HG03439 (cell line): Measurements from ENCODE around the gene KDM8.
"Not testable (repeated sequence)": the region's sequence is repeated elsewhere in the genome, so short reads cannot be mapped to it uniquely, and the experiment has no call there.

Source experiments
- ATAC-seq: cut with Tn5 transposase; IDR thresholded peaks from one replicate; pipeline ENCODE4 v1.9.1; 2021; ENCODE audit warnings: mild to moderate bottlenecking, moderate library complexity; ENCODE audit not compliant: unreplicated experiment

The KDM8 gene

DNA sequence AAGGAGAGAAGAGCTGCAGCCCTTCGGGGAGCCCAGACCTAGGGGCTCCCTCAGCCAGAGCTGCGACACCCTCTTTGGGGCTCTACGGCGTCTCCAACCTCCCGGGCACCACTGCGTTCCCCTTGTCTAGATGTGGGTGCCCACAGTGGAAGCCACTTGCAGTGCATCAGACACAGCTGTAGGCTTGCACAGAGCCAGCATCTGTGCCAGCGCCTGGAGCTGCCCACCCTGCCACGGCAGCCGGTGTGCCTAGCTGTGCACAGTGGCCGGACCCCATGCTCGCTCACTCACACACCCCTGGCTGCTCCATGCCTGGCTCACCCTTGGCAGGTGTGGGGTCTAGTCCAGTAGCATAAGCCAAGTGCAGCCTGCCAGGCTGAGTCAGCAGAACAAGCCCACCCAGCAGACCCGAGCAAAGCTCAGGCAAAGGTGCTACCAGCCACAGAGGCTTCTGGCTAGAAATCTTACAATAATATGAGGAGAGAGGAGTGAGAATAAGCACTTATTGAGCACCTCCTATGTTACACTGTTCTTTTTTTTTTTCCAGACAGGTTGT, 12.9 kb upstream of the KDM8 start:
- no peak for ATAC-seq

DNA sequence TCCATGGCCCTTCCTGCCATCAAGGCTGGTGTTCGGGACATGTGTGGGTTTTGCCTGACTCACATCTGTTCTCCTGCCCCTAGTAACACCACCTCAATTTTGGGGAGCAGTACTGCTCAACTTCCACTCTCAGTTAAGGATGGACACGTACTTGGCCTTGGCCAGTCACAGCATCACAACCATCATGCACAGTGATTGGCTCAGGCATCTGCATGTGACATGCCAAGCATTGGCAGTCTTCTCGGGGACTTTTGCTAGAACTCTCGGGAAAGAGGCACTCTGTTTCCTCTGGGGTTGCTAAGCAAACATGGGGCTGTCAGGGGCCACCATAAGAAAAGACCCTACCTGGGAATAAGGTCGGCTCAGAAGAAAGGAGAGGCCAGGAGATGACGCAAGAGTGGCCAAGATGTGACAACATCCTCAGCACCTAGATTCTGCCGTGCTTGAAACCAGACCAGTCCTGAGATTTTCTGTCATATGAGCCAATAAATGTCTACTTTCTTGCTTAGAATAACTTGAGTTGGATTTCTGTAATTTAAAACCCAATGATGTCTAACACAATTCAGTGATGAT, 11.9 kb upstream of the KDM8 start:
- ATAC-seq = no peak

DNA sequence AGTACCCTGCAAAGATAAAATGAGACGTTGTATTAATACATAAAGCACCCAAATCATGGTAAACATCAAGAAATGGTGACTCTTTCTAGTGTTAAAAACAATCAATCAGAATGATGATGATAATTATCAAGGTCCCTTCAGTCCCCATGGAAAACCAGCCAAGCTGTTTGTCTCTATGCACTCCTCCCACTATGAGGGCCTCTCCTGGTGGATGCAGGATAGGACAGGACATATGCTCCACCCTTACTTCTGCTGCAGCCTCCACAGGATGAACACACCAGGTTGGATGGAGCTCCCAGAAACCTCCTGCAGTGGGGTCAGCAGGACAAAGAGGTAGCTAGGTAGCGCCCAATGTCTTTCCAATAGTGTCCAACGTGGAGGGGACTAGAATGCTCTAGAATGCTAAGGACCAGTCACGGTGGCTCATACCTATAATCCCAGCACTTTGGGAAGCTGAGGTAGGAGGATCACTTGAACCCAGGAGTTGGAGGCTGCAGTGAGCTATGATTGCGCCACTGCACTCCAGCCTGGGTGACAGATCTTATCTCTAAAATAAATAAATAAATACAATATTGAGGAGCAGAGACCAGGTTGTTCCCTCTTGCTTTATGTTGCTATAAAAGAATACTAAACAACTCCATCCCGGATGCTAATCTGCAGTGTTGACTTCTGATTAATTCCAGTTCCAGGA, 9.9 kb upstream of the KDM8 start:
- no peak for ATAC-seq

DNA sequence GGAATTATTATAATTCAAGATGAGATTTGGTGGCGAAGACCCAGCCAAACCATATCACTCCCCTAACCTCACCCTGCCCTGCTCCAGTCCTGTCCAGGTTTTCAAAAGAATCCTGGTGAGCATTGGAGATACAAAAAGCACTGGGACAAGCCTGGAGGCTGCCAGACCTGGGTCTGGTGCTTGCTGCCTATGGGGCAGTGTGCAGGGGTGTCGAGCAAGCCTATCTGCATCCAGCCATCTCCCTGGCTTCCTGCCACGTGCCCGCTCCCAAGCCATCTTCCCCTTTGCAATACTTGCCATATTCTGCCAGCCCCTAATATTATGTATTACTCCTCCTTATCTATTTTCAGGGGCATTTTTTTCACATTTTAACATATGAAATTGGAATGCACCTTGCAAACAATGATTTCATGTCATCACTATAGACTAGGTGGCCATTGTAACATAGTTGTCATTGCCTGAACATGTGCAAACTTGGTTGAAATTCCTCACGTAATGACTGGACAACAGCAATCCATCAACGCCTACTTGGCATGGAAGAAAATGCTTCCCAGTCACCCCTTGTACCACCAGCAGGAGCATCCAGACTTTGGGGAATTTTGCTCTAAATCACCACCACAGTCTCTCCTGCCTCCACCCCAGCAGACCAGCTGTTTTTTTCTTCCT, 8.1 kb upstream of the KDM8 start:
- no peak for ATAC-seq

DNA sequence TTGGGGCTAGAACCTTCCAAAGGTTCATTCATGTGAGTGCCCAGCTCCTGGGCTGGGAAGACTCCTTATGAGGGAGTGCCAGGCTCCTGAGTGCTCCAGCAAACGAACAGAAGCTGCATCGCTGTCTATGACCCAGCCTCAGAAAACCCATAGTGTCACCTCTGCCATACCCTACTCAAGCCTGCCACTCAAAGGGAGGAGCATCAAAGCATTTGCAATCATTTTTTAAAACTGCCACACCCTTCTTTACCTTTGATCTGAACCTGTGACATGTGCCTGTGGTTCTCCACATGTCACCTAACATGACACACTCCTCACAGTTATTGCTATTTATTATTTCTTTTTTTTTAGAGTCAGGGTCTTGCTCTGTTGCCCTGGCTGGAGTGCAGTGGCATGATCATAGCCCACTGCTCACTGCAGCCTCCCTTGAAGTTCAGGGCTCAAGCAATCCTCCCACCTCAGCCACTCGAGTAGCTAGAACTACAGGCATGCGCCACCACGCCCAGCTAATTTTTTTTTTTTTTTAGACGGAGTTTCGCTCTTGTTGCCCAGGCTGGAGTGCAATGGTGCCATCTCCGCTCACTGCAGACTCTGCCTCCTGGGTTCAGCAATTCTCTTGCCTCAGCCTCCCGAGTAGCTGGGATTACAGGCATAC, 7.3 kb upstream of the KDM8 start:
- ATAC-seq = no peak

DNA sequence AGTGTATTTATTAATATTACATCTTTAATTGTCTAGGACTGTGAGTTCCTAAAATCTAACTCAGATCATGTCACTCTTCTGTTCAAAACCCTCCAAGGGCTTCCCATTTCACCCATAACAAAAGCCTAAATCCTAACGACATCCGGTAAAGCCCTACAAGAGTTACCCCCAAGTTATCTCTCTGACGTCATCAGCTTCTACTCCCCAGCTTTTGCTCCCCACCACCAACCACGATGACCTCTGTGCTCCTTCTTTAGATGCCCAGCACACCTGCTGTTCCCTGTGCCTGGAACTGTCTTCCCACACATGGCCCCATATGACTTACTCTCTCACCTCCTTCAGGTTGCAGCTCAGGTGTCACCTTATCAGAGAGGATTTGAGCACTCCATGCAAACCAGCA, 6.3 kb upstream of the KDM8 start:
- ATAC-seq = no peak

DNA sequence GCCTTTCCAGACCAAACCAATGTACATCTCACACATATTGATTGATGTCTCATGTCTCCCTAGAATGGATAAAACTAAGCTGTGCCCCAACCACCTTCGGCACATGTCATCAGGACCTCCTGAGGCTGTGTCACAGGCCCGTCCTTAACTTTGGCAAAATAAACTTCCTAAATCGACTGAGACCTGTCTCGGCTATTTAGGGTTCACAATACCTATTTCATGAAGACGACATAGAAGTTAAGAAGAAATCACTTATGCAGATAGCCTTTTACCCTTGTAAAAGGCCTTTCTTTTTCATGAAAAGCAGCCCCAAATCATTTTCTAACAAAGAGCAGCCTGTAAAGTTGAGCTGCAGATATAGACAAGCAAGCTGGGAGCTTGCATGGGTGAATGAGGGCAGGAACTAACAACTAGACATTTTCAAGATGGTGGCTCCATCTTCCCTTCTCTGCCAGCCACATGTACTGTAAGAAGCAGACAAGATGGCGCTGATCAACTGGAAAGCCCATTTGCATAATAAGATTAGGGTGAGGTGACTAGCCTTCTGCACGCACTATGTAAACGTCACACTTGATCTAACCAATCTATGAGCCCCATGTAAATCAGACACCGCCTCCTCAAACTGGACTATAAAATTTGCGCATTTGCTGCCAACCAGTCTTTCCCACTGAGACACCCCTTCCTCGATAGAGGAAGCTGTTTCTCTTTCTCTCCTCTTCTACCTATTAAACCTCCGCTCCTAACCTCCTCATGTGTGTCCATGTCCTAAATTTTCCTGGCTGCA, 4.7 kb upstream of the KDM8 start:
- ATAC-seq = no peak

DNA sequence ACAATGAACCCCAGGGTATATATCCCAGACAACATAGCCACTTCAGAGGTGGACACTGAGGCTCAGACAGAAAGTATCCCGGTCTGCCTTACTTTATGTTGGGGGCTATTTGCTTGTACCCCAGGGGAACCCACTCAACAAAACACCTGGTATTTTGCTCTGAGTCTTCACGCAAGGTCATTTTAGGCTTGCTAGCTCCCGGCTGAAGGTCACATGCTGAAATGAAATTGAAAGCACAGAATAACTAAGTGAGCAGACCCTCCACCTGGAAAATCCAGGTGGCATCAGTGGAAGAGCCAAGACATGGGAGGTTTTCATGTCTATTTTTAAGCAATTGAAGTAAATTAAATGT, 4.1 kb upstream of the KDM8 start:
- ATAC-seq = no peak

DNA sequence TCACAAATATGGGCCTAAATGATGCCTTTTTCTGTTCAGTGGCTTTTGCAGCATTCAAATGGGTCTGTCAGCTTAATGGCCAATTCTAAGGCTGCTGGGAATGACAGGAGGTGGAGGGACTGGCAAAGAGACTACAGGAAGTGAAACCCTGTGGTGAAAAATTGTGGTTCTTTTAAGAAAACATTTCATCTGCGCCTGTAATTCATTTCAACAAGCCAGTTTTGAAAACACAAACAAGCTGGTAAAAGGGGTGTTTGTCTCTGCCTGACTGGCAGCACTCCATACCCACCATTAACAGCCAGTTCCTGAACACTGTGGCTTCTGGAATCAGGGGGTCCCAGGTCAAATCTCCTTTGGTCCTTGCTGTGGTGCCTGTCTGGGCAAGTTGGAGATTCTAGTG, 3.6 kb upstream of the KDM8 start:
- no peak for ATAC-seq

DNA sequence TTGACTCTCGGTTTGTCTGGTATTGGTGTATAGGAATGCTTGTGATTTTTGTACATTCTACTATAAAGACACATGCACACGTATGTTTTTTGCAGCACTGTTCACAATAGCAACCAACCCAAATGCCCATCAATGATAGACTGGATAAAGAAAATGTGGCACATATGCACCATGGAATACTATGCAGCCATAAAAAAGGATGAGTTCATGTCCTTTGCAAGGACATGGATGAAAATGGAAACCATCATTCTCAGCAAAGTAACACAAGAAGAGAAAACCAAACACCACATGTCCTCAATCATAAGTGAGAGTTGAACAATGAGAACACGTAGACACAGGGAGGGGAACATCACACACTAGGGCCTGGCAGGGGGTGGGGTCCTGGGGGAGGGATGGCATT, 2.4 kb upstream of the KDM8 start:
- ATAC-seq = not testable (repeated sequence)

DNA sequence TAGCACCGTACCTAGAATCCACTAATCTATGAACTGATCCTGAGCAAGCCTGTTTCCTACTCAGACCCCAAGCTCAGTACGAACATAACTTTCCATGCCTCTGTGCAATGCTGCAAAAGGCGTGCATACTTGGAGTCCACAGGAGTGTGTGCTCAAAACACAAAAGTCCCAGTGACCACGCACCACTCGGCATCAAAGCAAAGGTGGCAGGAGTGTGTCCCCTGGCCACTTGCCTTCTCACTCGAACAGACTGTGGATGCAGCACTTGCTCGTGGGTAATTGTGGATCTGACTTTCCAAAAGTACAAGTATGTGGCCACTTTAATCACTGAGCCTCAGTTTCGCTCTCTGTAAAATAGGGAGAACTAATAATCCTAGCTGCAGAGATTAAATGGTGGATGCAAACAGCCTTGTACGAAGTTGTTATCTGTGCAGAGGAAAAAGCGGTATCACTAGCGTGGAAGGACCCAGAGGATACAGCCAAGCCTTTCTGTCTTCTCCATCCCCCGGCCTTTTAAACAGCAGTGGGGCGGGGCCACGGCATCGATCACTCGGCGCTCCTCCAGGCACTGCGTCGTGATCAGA, 311 bp upstream of the KDM8 start:
- ATAC-seq = peak; percentile 61

DNA sequence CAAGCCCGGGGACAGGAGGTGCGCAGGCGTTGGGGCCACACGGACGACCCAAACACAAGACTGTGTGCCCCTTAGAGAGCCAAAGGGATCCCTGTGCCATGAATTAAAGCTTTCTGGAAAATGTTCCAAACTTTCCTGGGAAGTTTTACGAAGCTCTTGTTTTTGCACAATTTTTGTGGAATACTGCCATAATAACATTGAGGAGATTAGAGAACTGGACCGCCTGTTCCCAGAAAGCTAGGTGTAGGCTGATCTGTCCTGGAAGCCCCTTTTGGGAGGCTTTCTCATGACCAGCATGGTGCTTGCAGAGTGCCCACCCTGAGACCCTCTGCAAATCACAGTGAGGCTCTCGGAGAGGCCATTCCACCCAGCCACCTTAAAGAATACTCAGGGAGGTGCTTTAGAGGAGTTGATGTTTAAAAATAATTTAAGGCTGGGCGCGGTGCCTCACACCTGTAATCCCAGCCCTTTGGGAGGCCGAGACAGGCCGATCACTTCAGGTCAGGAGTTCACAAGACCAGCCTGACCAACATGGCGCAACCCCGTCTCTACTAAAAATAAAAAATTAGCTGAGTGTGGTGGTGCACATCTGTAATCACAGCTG, 1.1 kb downstream of the KDM8 start:
- ATAC-seq = no peak

DNA sequence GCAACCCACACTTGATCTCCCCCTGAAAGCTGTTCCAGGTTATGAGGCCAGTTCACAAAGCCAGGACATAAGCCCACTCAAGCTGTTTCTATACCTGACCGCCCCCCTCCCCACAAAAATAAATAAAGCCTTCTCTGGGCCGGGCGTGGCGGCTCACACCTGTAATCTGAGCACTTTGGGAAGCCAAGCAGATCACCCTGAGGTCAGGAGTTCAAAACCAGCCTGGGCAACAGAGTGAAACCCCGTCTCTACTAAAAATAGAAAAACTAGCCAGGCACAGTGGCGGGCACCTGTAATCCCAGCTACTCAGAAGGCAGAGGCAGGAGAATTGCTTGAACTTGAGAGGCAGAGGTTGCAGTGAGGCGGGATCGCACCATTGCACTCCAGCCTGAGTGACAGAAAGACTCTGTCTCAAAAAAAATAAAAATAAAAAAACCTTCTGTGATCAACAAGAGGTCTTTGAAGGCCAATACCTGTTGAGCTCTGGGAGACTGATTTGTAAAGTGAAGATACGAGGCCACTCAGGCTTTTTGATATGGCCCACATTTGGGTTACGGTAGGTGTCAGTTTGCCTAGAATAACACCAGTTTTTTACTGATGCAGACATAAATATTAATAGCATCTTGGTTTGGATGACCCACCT, 2.2 kb downstream of the KDM8 start:
- no peak for ATAC-seq

DNA sequence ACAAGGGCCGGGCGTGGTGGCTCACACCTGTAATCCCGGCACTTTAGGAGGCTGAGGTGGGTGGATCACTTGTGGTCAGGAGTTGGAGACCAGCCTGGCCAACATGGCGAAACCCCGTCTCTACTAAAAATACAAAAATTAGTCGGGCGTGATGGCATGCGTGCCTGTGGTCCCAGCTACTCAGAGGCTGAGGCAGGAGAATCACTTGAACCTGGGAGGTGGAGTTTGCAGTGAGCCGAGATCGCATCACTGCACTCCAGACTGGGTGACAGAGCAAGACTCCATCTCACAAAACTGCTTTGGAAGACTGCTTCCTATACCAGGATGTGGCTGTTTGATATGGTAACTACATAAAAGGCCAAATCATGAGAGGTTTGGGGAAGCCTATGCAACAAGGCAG, 3.8 kb downstream of the KDM8 start:
- not testable (repeated sequence) for ATAC-seq

DNA sequence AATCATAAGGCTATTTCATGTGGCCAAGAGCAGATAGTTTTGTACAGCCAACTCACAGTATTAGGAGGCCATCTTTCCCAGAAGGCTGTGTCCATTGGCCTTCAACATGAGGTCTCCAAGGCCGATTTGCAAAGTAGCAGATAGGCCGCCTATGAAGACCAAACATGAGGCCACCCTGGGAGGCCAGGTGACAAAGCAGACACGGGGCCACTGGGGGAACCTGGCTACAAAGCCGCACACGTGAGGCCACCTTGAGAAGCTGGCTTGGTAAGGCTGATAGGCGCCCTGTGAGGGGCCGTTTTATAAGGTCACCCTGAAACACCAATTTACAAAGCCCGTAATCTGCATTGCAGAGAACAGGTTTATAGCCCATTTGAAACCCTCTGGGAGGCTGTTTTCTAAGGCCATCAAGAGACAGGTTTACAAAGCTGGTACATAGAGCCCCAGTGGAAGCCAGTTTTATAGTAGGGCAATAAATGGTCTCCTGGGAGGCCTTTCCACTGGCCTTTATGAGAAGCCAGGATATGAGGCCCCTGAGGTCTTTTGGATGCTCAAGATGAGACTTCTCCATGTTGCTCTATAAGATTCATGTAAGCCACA, 4.9 kb downstream of the KDM8 start:
- no peak for ATAC-seq

DNA sequence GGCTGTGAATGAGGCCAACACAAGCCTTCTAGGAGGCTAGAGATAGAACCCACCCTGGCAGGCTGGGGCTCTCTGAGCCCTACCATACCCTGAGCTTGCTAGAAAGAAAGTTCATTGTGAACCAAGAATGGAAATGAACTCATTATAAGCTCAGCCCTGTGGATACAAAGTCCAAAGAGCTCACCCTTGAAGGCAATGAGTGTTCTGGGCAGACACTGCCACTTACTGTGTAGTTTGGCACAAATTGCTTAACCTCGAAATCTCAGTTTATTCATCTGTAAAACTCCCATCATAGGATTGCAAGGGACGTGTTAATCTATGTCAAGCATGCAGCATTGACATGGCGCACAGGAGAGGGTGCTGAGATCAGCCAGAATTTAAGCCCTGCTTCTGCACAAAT, 5.5 kb downstream of the KDM8 start:
- ATAC-seq = no peak

DNA sequence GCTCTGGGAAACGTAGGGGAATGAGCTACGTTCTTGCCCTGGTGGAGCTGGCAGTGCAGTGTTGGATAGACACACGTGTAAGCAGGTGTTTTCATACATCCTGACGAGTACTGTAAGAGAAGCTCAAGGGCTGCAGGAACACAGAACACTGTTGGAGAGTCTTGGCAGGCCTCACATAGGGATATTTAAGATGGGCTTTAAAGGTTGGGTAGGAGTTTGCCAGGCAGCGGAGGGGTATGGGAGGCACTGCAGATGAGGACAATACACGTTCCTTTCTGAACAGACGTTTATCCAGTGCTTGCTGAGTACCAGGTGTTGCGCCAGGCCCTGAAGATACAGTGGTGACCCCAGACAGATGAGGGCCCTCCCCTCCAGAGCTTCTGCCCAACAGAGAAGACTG, 6.3 kb downstream of the KDM8 start:
- ATAC-seq = no peak

DNA sequence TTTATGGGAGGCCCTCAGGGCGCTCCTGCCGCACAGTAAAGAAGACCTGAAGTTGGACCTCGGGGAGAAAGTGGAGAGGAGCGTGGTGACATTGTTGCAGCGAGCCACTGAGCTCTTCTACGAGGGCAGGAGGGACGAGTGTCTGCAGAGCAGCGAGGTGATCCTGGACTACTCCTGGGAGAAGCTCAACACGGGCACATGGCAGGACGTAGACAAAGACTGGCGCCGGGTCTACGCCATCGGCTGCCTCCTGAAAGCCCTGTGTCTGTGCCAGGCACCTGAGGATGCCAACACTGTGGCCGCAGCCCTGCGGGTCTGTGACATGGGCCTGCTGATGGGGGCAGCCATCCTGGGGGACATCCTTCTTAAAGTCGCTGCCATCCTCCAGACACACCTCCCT, 6.8 kb downstream of the KDM8 start:
- ATAC-seq = no peak

DNA sequence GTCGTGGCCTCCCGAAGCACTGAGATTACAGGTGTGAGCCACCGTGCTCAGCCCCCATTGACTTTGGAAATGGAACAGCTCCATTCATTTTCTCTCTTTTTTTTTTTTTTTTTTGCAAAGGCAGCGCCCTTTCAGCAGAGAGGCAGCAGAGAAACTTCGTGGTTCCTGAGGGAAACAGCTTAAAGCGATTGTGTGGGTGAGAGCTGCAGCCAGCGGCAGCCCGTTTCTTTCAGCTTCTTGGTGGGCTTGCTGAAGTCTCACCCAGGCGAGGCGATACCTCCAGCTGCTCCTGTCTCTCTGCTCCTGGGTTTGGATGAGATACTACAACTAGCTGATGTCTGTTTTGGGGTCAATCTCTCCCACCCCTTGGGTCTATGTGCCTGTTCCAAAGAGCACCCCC, 7.7 kb downstream of the KDM8 start:
- ATAC-seq = no peak
